ENCODE results near the gene HERC2.

Gene HERC2

DNA sequence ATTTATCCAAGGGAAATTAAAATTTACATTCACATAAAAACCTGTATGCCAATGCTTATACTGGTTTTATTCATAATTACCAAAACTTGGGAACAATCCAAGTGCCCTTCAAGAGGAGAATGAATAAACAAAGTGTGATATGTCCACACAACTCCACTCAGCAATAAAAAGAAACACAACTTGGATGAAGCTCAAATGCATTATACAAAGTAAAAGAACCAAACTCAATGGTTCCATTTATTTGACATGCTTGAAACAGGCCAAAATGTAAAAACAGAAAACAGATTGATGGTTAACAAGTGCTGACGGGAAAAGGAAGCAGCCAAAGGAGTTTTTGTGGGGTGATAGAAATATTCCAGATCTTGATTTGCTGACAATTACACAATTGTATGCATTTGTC lies 246.4 kb downstream of the HERC2 start:
- intact Hi-C loops (cut with DNase I; ENCODE audit: low total_unique reads) = no loop called here
- Histone ChIP-seq H3K4me3 (no peak overlapping the region), H3K27me3 (no peaks in the 10 kb centered on the region), H3K36me3 (no peaks in the 10 kb centered on the region), H3K27ac (no peak overlapping the region), H3K9me3 (no peaks in the 10 kb centered on the region), H3K4me1 (no peaks in the 10 kb centered on the region)
- TF ChIP-seq, protein P1, sequence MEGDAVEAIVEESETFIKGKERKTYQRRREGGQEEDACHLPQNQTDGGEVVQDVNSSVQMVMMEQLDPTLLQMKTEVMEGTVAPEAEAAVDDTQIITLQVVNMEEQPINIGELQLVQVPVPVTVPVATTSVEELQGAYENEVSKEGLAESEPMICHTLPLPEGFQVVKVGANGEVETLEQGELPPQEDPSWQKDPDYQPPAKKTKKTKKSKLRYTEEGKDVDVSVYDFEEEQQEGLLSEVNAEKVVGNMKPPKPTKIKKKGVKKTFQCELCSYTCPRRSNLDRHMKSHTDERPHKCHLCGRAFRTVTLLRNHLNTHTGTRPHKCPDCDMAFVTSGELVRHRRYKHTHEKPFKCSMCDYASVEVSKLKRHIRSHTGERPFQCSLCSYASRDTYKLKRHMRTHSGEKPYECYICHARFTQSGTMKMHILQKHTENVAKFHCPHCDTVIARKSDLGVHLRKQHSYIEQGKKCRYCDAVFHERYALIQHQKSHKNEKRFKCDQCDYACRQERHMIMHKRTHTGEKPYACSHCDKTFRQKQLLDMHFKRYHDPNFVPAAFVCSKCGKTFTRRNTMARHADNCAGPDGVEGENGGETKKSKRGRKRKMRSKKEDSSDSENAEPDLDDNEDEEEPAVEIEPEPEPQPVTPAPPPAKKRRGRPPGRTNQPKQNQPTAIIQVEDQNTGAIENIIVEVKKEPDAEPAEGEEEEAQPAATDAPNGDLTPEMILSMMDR (IDR thresholded peaks at IDR 0.05) = no peak
- DNase-seq = no peak

DNA sequence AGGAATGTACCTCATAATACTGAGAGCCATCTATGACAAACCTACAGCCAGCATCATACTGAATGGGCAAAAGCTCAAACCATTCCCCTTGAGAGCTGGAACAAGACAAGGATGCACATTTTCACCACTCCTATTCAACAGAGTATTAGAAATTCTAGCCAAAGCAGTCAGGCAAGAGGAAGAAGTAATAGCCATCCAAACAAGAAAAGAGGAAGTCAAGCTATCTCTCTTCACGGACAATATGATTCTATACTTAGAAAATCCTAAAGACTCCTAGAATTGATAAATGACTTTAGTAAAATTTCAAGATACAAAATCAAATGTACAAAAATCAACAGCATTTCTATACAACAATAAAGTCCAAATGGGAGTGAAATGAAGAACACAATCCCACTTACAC lies 253.0 kb downstream of the HERC2 start:
- Histone ChIP-seq H3K4me3 (no peak overlapping the region), H3K9me3 (no peaks in the 10 kb centered on the region), H3K27me3 (no peaks in the 10 kb centered on the region), H3K36me3 (no peaks in the 10 kb centered on the region), H3K27ac (no peak overlapping the region), H3K4me1 (no peaks in the 10 kb centered on the region)
- intact Hi-C loops (cut with DNase I; ENCODE audit: low total_unique reads) = loop anchor here (10.0 kb wide), 1 partner anchor 1016 kb away; no protein-coding TSS in a partner anchor
- TF ChIP-seq, protein P1 (IDR thresholded peaks at IDR 0.05) = no peak
- DNase-seq = no peak

DNA sequence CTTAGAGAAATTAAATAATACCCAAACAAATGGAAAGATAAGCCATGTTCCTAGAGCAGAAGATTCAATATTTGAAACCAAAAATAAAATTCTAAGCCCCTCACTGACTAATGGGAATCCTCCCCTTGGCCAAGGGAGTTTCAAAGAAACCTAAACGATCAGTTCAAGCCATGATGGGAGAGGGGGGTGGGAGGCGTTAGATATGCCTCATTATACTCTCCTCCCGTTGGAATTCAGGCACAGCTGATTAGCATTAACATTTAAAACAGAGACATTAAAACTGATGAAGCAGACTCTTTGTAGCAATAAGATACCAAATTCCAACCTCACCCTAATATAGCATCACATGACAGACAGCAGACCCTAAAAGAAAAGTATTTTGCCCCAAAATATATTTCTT lies 255.7 kb downstream of the HERC2 start:
- no peak for DNase-seq

More for the DNA sequence above, 255.7 kb downstream of the HERC2 start:
- no peak overlapping the region for H3K4me3 ChIP-seq
- H3K4me1 ChIP-seq = no peaks in the 10 kb centered on the region
- intact Hi-C loops (cut with DNase I; ENCODE audit: low total_unique reads) = loop anchor here (10.0 kb wide), 1 partner anchor 1019 kb away; no protein-coding TSS in a partner anchor
- H3K27ac ChIP-seq = no peak overlapping the region
- H3K36me3 ChIP-seq = no peaks in the 10 kb centered on the region
- H3K27me3 ChIP-seq = no peaks in the 10 kb centered on the region
- no peaks in the 10 kb centered on the region for H3K9me3 ChIP-seq
- TF ChIP-seq, protein P1 (IDR thresholded peaks at IDR 0.05) = no peak

All from tibial artery (tissue), 4 donors.